Activated CD4-positive, alpha-beta memory T cell treated with anti-CD3 and anti-CD28 coated beads for 36 hours (primary cell): ENCODE measurements around the gene THNSL1. TPM values are rescaled to one million over a fixed set of nuclear protein-coding genes. Genes with fewer than 3 reads are reported as not detected.

Experiments
- CTCF ChIA-PET: fragments of 350-600 bp; sonication (Branson Sonifier 250); formaldehyde crosslinking; loops from one replicate; lab custom pipeline; 2021; ENCODE audit warnings: antibody characterized with exemption, inconsistent platforms; lab: Charles Lee
- POLR2A ChIA-PET: fragments of 350-600 bp; sonication (Branson Sonifier 250); formaldehyde crosslinking; loops from one replicate; lab custom pipeline; 2021; ENCODE audit warnings: antibody characterized with exemption; lab: Charles Lee
- DNase-seq: peaks from one replicate; pipeline ENCODE4 v3.0.0-alpha.2; 2020
- H3K27ac Mint-ChIP-seq: one replicate; pipeline ENCODE4 v1.8.0; 2021; ENCODE audit warnings: mixed read lengths
- H3K27me3 Mint-ChIP-seq: one replicate; pipeline ENCODE4 v1.8.0; 2021; ENCODE audit warnings: mixed read lengths
- H3K36me3 Mint-ChIP-seq: one replicate; pipeline ENCODE4 v1.8.0; 2021; ENCODE audit warnings: mixed read lengths
- H3K4me1 Mint-ChIP-seq: one replicate; pipeline ENCODE4 v1.8.0; 2021; ENCODE audit warnings: low read depth, mixed read lengths
- H3K4me3 Mint-ChIP-seq: one replicate; pipeline ENCODE4 v1.8.0; 2021; ENCODE audit warnings: mild to moderate bottlenecking, mixed read lengths
- H3K9me3 Mint-ChIP-seq: one replicate; pipeline ENCODE4 v1.8.0; 2021; ENCODE audit warnings: mixed read lengths
- intact Hi-C: fragments of 100-400 bp; cut with micrococcal nuclease; formaldehyde crosslinking; loops from one replicate; pipeline ENCODE4 v1.15.1; 2023
- total RNA-seq, 2 experiments: library from RNA; stranded (reverse); gene quantifications; one replicate each; pipeline ENCODE4 v1.2.3, GENCODE V29; 2021

THNSL1 gene
- total RNA-seq, 2 experiments from 2014 or later: 6.0 to 6.2 TPM

DNA sequence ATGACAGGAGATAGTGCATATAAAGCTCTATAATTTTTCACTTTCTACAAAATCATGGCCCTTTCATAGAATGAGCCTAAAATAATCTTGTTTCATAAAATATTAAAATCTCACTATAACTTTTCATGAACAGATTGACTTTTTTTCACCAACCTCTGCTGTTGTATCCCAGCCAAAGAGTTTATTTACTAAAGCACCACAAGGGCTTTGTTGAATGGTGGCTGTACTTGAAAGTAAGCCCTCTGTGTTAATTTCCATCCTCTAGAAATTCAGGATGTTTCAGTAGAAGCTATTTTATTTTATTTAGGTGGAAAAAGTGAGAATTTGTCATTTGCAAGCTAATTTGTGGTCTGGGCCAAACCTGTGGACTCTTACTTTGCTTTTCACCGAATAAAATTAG is 30.2 kb downstream of the THNSL1 start:
- intact Hi-C loops: no loop called here
- CTCF ChIA-PET: no interaction called here
- H3K4me1 Mint-ChIP-seq: no peaks in the 10 kb centered on the region
- DNase-seq: no peak
- H3K36me3 Mint-ChIP-seq: peaks cover 2% of the 10 kb centered on the region
- no peak overlapping the region for H3K27ac Mint-ChIP-seq
- peaks cover 4% of the 10 kb centered on the region for H3K9me3 Mint-ChIP-seq
- H3K4me3 Mint-ChIP-seq: no peak overlapping the region
- H3K27me3 Mint-ChIP-seq: peaks cover 24% of the 10 kb centered on the region
- POLR2A ChIA-PET: no interaction called here

DNA sequence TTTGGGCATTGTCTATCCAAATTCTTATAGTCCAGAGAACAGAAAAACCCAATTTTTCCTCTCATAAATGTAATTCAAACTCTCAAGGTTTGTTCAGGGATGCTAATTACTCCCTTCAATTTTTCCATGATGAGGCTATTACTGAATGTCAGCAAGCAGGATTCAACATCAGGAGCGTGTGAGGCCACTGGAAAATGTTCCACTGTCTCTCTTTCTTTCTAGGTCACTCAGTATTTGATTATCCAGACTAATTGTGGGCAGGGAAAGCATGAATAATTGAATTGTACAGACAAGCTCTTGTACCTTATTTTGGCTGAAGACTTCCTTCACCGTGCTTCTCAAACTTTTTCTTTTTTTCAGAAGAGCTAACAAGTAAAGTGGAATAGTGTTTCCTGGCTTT is 30.7 kb downstream of the THNSL1 start:
- H3K36me3 Mint-ChIP-seq: peaks cover 2% of the 10 kb centered on the region
- no peak overlapping the region for H3K4me3 Mint-ChIP-seq
- no peak overlapping the region for H3K27ac Mint-ChIP-seq
- intact Hi-C loops: no loop called here
- CTCF ChIA-PET: interaction anchor here (1.0 kb wide), 1 partner anchor 94 kb away, joined by 3 read pairs; no protein-coding TSS in a partner anchor
- no peak for DNase-seq
- H3K4me1 Mint-ChIP-seq: no peaks in the 10 kb centered on the region
- POLR2A ChIA-PET: no interaction called here
- H3K9me3 Mint-ChIP-seq: peaks cover 4% of the 10 kb centered on the region
- peaks cover 24% of the 10 kb centered on the region for H3K27me3 Mint-ChIP-seq

DNA sequence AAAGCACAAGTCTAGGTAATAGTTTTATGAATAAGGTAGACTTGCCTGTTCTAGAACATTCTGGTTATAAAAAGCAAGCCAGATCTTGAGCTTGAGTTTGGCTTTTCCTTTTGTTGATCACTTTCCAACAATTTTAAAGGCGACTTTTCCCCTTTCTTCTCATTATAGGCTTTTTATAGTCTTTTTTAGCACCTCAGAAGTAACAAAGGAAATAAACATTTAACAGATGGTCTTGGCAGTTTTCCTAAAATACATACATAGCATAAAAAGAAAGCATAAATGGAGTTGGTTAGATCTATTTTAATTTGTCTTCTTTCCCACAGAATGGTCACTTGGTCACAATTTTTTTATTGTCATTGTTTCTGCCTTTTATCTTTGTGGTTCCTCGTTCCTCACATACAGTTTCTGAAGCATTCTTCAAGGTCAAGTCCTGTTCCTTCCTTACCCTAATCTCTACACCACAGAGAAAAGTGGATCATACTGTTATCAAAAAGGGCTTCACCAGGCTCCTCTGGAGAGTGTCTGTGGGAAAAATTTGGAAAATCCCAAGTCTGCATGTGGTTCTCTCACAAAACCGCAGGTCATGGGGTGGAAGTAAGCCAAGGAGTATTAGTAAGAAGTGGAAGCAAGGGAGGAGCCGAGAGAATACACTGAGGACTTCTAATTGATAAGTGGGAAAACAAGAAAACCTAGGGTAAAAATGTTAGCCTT is 31.3 kb downstream of the THNSL1 start:
- H3K4me3 Mint-ChIP-seq: no peak overlapping the region
- POLR2A ChIA-PET: no interaction called here
- no peak for DNase-seq
- intact Hi-C loops: no loop called here
- H3K27me3 Mint-ChIP-seq: peaks cover 24% of the 10 kb centered on the region
- H3K4me1 Mint-ChIP-seq: no peaks in the 10 kb centered on the region
- CTCF ChIA-PET: interaction anchor here (1.0 kb wide), 1 partner anchor 95 kb away, joined by 3 read pairs; no protein-coding TSS in a partner anchor
- no peak overlapping the region for H3K27ac Mint-ChIP-seq
- peaks cover 4% of the 10 kb centered on the region for H3K9me3 Mint-ChIP-seq
- peaks cover 2% of the 10 kb centered on the region for H3K36me3 Mint-ChIP-seq

DNA sequence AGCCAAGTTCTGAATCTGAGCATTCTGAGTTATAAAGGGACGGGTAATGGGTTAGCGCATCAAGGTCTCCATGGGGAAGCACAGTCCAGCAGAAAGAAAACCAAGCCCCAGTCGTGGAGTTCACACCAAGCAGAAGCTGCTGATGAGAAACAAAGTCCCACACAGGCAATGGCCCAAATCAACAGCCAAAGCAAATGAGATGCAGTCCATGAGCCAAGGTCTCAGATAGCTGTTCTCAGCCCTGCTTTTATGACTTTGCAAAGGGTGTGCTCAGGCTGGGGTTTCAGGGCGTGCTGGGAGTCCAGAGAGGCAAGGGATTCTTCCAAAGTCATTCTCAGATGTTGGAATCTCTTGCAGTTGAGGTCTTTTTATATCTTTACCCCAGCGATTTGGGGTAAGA is 32.0 kb downstream of the THNSL1 start:
- peaks cover 24% of the 10 kb centered on the region for H3K27me3 Mint-ChIP-seq
- no peak overlapping the region for H3K4me3 Mint-ChIP-seq
- peaks cover 4% of the 10 kb centered on the region for H3K9me3 Mint-ChIP-seq
- CTCF ChIA-PET: no interaction called here
- POLR2A ChIA-PET: no interaction called here
- no peaks in the 10 kb centered on the region for H3K4me1 Mint-ChIP-seq
- no peak for DNase-seq
- H3K27ac Mint-ChIP-seq: no peak overlapping the region
- intact Hi-C loops: no loop called here
- peaks cover 2% of the 10 kb centered on the region for H3K36me3 Mint-ChIP-seq

DNA sequence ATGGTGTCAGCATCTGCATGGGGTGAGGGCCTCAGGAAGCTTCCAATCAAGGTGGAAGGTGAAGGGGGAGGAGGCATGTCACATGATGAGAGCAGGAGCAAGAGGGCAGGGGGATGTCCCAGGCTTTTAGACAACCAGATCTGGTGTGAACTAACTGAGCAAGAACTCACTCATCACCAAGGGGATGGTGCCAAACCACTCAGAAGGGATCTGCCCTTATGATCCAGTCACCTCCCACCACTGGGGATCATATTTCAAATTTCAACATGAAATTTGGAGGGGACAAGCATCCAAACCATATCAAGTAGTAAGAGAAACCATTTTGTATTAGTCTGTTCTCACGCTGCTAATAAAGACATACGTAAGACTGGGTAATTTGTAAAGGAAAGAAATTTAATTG is 33.6 kb downstream of the THNSL1 start:
- intact Hi-C loops: no loop called here
- Mint-ChIP-seq H3K27ac (no peak overlapping the region), H3K36me3 (peaks cover 2% of the 10 kb centered on the region), H3K4me3 (no peak overlapping the region), H3K27me3 (peaks cover 20% of the 10 kb centered on the region), H3K9me3 (peaks cover 4% of the 10 kb centered on the region), H3K4me1 (no peaks in the 10 kb centered on the region)
- ChIA-PET CTCF (no interaction called here), POLR2A (no interaction called here)
- DNase-seq: no peak

DNA sequence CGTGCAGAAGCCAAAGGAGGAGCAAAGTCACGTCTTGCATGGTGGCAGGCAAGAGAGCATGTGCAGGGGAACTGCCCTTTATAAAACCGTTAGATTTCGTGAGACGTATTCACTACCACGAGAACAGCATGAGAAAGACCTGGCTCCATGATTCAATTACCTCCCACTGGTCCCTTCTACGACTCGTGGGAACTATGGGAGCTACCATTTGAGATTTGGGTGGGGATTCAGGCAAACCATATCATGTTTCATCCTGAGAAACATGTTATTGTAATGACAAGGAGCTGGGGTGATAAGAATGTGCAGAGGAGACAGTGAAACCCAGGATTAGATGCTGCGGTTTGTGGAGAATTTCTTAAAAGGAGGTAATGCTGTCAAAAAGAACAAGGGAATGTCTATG is 34.0 kb downstream of the THNSL1 start:
- Mint-ChIP-seq H3K4me1 (no peaks in the 10 kb centered on the region), H3K27me3 (peaks cover 20% of the 10 kb centered on the region), H3K9me3 (peaks cover 4% of the 10 kb centered on the region), H3K36me3 (peaks cover 2% of the 10 kb centered on the region), H3K4me3 (no peak overlapping the region), H3K27ac (no peak overlapping the region)
- no peak for DNase-seq
- ChIA-PET CTCF (no interaction called here), POLR2A (no interaction called here)
- intact Hi-C loops: no loop called here

DNA sequence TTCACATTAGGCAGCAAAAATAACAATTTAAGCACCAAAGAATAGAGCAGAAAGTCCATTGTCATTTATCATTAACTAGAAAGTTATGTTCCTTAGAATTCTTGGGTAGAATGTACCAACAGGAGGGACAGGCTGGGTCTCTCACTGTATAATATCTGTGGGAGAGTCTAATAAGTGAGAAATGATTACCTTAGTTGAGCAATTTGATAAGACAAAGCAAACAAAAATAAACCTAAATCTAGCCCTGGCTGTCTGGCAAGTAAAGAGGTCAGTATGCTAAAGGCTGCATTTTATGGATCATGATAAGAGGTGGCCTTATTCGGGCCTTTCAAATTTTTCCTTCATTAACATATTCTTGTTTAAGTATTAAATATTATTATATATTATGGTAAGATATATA is 35.6 kb downstream of the THNSL1 start:
- H3K4me1 Mint-ChIP-seq: no peaks in the 10 kb centered on the region
- DNase-seq: no peak
- intact Hi-C loops: no loop called here

DNA sequence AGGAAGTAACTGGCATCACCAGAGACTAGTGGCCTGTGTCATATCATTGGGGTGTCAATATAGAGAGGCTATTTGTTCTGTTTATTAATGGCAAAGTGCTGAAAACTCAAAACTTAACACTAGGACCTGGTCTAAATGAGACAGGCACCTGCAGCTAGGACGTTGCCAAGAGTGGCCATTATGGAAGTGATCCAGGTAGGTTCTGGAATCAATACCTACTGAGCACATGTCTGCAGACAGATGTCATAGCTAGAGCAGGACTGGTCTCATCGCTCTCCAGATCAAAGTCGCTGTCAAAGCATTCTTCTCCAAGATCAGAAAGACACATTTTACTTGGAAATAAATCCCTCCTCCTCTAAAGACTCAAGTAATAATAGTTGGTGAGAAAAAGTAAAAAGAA is 40.3 kb downstream of the THNSL1 start:
- intact Hi-C loops: no loop called here
- Mint-ChIP-seq H3K36me3 (no peaks in the 10 kb centered on the region), H3K4me3 (no peak overlapping the region), H3K9me3 (no peaks in the 10 kb centered on the region), H3K27me3 (no peaks in the 10 kb centered on the region), H3K4me1 (peaks cover 3% of the 10 kb centered on the region), H3K27ac (no peak overlapping the region)
- ChIA-PET CTCF (interaction anchor here (1.1 kb wide), 1 partner anchor 24 kb away, joined by 3 read pairs; no protein-coding TSS in a partner anchor), POLR2A (no interaction called here)
- DNase-seq: no peak

More for the DNA sequence above, 35.6 kb downstream of the THNSL1 start:
- ChIA-PET CTCF (no interaction called here), POLR2A (no interaction called here)
- Mint-ChIP-seq H3K36me3 (peaks cover 2% of the 10 kb centered on the region), H3K27ac (no peak overlapping the region), H3K27me3 (peaks cover 15% of the 10 kb centered on the region), H3K4me3 (no peak overlapping the region), H3K9me3 (peaks cover 4% of the 10 kb centered on the region)

DNA sequence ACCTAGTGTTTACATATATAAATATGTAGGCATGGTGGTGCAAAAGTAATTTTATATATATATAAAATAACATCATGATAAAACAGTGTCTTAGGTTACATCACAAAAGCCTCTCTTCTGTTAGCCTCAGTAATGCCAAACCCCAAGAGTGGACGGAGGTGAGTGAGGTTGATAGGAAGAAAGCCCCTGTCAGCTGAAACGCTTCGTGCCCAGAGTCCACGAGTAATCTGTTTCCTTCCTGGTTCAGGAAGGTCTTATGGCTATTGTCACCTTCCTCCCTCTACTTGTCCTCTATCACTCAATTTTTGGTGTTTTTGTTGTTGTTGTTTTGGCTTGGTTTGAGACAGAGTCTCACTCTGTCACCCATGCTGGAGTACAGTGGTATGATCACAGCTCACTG is 41.5 kb downstream of the THNSL1 start:
- POLR2A ChIA-PET: no interaction called here
- no peak overlapping the region for H3K27ac Mint-ChIP-seq
- H3K9me3 Mint-ChIP-seq: no peaks in the 10 kb centered on the region
- CTCF ChIA-PET: no interaction called here
- intact Hi-C loops: no loop called here
- H3K27me3 Mint-ChIP-seq: no peaks in the 10 kb centered on the region
- H3K4me1 Mint-ChIP-seq: peaks cover 11% of the 10 kb centered on the region
- DNase-seq: no peak
- no peak overlapping the region for H3K4me3 Mint-ChIP-seq
- no peaks in the 10 kb centered on the region for H3K36me3 Mint-ChIP-seq

DNA sequence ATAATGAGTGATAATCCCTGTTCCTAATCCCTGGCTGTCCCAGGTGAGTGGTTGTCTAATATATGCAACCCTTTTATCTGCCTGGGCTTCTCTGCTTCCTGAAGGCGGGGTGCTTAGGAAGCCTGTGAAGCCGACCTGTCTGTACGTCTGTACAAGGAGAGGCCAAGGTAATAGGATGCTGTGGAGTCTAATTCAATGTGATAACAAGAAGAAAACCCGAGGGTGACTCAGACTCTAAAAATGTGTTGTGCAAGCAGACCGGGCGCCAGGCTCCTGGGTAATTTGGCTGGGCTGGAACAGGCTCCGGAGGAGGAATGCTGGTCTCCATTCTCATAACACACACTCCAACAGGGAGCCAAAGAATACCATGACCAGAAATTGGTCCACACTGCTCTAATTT is 43.6 kb downstream of the THNSL1 start:
- Mint-ChIP-seq H3K27me3 (no peaks in the 10 kb centered on the region), H3K36me3 (no peaks in the 10 kb centered on the region), H3K27ac (no peak overlapping the region), H3K4me3 (no peak overlapping the region), H3K9me3 (no peaks in the 10 kb centered on the region), H3K4me1 (peaks cover 20% of the 10 kb centered on the region)
- no peak for DNase-seq
- CTCF ChIA-PET: interaction anchor here (1.5 kb wide), 1 partner anchor 20 kb away, joined by 3 read pairs; no protein-coding TSS in a partner anchor
- POLR2A ChIA-PET: no interaction called here
- intact Hi-C loops: loop anchor here (5.0 to 10.0 kb wide), 2 partner anchors 335 to 678 kb away; partner anchors contain the start of gene ARHGAP21

DNA sequence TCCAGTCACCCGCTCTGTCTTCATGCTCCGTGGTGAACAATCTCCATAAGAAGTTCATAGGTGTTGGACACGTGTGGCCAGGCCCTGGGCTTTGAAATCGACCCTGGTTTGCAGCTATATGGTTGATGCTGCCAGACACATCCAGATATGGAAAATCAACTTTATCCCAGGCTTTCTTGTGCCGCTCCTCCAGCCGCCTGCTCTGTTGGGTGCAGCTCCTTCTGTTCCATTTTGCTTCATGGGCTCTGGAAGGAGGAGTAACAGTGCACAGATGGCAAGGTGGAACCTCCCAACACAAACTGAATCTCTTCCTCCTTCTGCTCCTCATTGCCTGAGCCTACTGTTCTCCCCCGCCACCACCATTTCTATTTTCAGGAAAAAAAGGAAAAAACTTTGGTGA is 44.7 kb downstream of the THNSL1 start:
- Mint-ChIP-seq H3K36me3 (no peaks in the 10 kb centered on the region), H3K27me3 (no peaks in the 10 kb centered on the region), H3K4me3 (no peak overlapping the region), H3K4me1 (peaks cover 24% of the 10 kb centered on the region), H3K9me3 (no peaks in the 10 kb centered on the region), H3K27ac (no peak overlapping the region)
- ChIA-PET POLR2A (no interaction called here), CTCF (no interaction called here)
- intact Hi-C loops: loop anchor here (5.0 to 10.0 kb wide), 2 partner anchors 336 to 679 kb away; partner anchors contain the start of gene ARHGAP21
- DNase-seq: no peak

DNA sequence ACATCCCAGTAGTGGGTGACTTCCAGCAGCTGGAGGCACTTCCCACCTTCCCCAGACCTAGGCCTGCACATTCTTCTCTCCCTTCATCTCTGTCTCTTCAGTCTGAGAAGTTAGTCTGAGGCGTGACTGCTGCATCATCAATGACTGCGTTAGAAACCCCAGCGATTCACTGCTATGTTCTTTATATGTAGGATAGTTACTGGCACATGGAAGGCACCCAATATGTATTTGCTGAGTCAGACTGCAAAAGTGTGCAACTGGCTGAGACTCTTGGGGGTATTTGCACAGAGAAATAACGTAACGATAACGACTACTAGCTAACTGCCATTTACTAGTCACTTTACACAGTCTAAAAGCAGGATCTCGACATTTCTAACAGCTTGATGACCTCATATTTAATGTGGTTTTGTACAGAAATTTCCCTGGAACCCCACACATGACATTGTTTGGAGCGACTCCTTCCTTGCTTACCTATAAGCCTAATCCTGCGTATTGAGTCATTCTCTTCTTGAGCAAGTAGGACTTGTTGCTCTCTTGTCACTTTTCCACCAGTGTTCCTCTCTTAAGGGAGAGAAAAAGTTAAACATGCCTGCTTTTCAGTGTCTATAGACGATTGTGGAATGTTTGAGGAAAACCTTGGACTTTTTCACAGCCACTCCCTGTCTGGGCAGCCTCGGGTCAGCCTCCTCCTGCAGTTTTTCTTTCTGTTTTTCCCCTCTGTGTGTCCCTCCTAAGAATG is 45.5 kb downstream of the THNSL1 start:
- Mint-ChIP-seq H3K4me3 (peak overlapping the region; percentile 27), H3K9me3 (no peaks in the 10 kb centered on the region), H3K36me3 (no peaks in the 10 kb centered on the region), H3K27me3 (no peaks in the 10 kb centered on the region), H3K27ac (peak overlapping the region; percentile 84), H3K4me1 (peaks cover 24% of the 10 kb centered on the region)
- DNase-seq: peak; percentile 33
- intact Hi-C loops: loop anchor here (1.0 to 10.0 kb wide), 4 partner anchors 46 to 680 kb away; partner anchors contain the start of genes ARHGAP21, ENKUR and THNSL1
- ChIA-PET POLR2A (no interaction called here), CTCF (interaction anchor here (1.0 kb wide), 1 partner anchor 18 kb away, joined by 3 read pairs; no protein-coding TSS in a partner anchor)
